ENCODE measurements around the gene MUC5B. TPM values are rescaled to one million over a fixed set of nuclear protein-coding genes. Genes with fewer than 3 reads are reported as not detected.
"Not testable (repeated sequence)": the region's sequence is repeated elsewhere in the genome, so short reads cannot be mapped to it uniquely, and the experiment has no call there.

Gene MUC5B
- total RNA-seq, 1 experiment from 2014 or later, result not detected

GRCh38 chr11:1247026-1247425, 24.2 kb downstream of the MUC5B start:
- intact Hi-C loops (cut with micrococcal nuclease); H3K4me3 Mint-ChIP-seq (ENCODE audit: unreplicated experiment); BruUV-seq (replicated peaks); POLR2A ChIA-PET; H3K36me3 Mint-ChIP-seq (ENCODE audit: insufficient read depth, unreplicated experiment); H3K9me3 Mint-ChIP-seq (ENCODE audit: unreplicated experiment); DNase-seq (ENCODE audit: unreplicated experiment); H3K27me3 Mint-ChIP-seq (ENCODE audit: insufficient read depth, unreplicated experiment); H3K27ac Mint-ChIP-seq (ENCODE audit: low read depth, unreplicated experiment); H3K4me1 Mint-ChIP-seq (ENCODE audit: insufficient read depth, unreplicated experiment); CTCF ChIA-PET: not testable (repeated sequence)

- CTCF ChIA-PET; intact Hi-C loops (cut with micrococcal nuclease); H3K4me3 Mint-ChIP-seq (ENCODE audit: unreplicated experiment); BruUV-seq (replicated peaks); H3K27ac Mint-ChIP-seq (ENCODE audit: low read depth, unreplicated experiment); POLR2A ChIA-PET; H3K27me3 Mint-ChIP-seq (ENCODE audit: insufficient read depth, unreplicated experiment); H3K9me3 Mint-ChIP-seq (ENCODE audit: unreplicated experiment); H3K36me3 Mint-ChIP-seq (ENCODE audit: insufficient read depth, unreplicated experiment); H3K4me1 Mint-ChIP-seq (ENCODE audit: insufficient read depth, unreplicated experiment); DNase-seq (ENCODE audit: unreplicated experiment): not testable (repeated sequence)
Observed at GRCh38 chr11:1248951-1249350, 26.1 kb downstream of the MUC5B start.

DNA sequence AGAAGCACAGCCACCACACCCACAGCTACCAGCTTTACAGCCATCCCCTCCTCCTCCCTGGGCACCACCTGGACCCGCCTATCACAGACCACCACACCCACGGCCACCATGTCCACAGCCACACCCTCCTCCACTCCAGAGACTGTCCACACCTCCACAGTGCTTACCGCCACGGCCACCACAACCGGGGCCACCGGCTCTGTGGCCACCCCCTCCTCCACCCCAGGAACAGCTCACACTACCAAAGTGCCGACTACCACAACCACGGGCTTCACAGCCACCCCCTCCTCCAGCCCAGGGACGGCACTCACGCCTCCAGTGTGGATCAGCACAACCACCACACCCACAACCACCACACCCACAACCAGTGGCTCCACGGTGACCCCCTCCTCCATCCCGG, 27.5 kb downstream of the MUC5B start:
- H3K27me3 Mint-ChIP-seq (ENCODE audit: insufficient read depth, unreplicated experiment); intact Hi-C loops (cut with micrococcal nuclease); BruUV-seq (replicated peaks); H3K4me1 Mint-ChIP-seq (ENCODE audit: insufficient read depth, unreplicated experiment); H3K4me3 Mint-ChIP-seq (ENCODE audit: unreplicated experiment); DNase-seq (ENCODE audit: unreplicated experiment); H3K27ac Mint-ChIP-seq (ENCODE audit: low read depth, unreplicated experiment); CTCF ChIA-PET; H3K36me3 Mint-ChIP-seq (ENCODE audit: insufficient read depth, unreplicated experiment); H3K9me3 Mint-ChIP-seq (ENCODE audit: unreplicated experiment); POLR2A ChIA-PET: not testable (repeated sequence)

GRCh38 chr11:1251236-1251770, 28.4 kb downstream of the MUC5B start:
- ChIA-PET CTCF (no interaction called here), POLR2A (no interaction called here)
- intact Hi-C loops (cut with micrococcal nuclease), result no loop called here
- H3K27ac Mint-ChIP-seq (ENCODE audit: low read depth, unreplicated experiment), result no peak overlapping the region
- BruUV-seq (replicated peaks), result no TSS peak
- no peaks in the 10 kb centered on the region for H3K4me1 Mint-ChIP-seq (ENCODE audit: insufficient read depth, unreplicated experiment)
- no peaks in the 10 kb centered on the region for H3K36me3 Mint-ChIP-seq (ENCODE audit: insufficient read depth, unreplicated experiment)
- DNase-seq (ENCODE audit: unreplicated experiment), result no peak
- H3K27me3 Mint-ChIP-seq (ENCODE audit: insufficient read depth, unreplicated experiment), result no peaks in the 10 kb centered on the region
- no peak overlapping the region for H3K4me3 Mint-ChIP-seq (ENCODE audit: unreplicated experiment)
- peaks cover 6% of the 10 kb centered on the region for H3K9me3 Mint-ChIP-seq (ENCODE audit: unreplicated experiment)
- TF ChIP-seq, protein P1, sequence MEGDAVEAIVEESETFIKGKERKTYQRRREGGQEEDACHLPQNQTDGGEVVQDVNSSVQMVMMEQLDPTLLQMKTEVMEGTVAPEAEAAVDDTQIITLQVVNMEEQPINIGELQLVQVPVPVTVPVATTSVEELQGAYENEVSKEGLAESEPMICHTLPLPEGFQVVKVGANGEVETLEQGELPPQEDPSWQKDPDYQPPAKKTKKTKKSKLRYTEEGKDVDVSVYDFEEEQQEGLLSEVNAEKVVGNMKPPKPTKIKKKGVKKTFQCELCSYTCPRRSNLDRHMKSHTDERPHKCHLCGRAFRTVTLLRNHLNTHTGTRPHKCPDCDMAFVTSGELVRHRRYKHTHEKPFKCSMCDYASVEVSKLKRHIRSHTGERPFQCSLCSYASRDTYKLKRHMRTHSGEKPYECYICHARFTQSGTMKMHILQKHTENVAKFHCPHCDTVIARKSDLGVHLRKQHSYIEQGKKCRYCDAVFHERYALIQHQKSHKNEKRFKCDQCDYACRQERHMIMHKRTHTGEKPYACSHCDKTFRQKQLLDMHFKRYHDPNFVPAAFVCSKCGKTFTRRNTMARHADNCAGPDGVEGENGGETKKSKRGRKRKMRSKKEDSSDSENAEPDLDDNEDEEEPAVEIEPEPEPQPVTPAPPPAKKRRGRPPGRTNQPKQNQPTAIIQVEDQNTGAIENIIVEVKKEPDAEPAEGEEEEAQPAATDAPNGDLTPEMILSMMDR (IDR thresholded peaks at IDR 0.05; ENCODE audit: unreplicated experiment), result no peak

- BruUV-seq (replicated peaks), result no TSS peak
Observed at GRCh38 chr11:1252371-1253102, 29.7 kb downstream of the MUC5B start.

More at GRCh38 chr11:1252371-1253102, 29.7 kb downstream of the MUC5B start:
- H3K9me3 Mint-ChIP-seq (ENCODE audit: unreplicated experiment), result peaks cover 6% of the 10 kb centered on the region
- H3K27ac Mint-ChIP-seq (ENCODE audit: low read depth, unreplicated experiment), result no peak overlapping the region
- H3K4me3 Mint-ChIP-seq (ENCODE audit: unreplicated experiment), result no peak overlapping the region
- intact Hi-C loops (cut with micrococcal nuclease), result no loop called here
- no peaks in the 10 kb centered on the region for H3K36me3 Mint-ChIP-seq (ENCODE audit: insufficient read depth, unreplicated experiment)
- TF ChIP-seq, protein P1 (IDR thresholded peaks at IDR 0.05; ENCODE audit: unreplicated experiment), result no peak
- no peak for DNase-seq (ENCODE audit: unreplicated experiment)
- POLR2A ChIA-PET, result no interaction called here
- CTCF ChIA-PET, result no interaction called here
- no peaks in the 10 kb centered on the region for H3K27me3 Mint-ChIP-seq (ENCODE audit: insufficient read depth, unreplicated experiment)
- H3K4me1 Mint-ChIP-seq (ENCODE audit: insufficient read depth, unreplicated experiment), result no peaks in the 10 kb centered on the region

Data from MCF 10A (cell line).